ENCODE measurements around the gene ARMC10. TPM values are rescaled to one million over a fixed set of nuclear protein-coding genes. Genes with fewer than 3 reads are reported as not detected.

The ARMC10 gene
- total and polyA plus RNA-seq, 2 experiments from 2014 or later: 43.4 to 48.2 TPM

GRCh38 chr7:103075337-103075918, 488 bp downstream of the ARMC10 start (continued):
- TF ChIP-seq, protein P1, sequence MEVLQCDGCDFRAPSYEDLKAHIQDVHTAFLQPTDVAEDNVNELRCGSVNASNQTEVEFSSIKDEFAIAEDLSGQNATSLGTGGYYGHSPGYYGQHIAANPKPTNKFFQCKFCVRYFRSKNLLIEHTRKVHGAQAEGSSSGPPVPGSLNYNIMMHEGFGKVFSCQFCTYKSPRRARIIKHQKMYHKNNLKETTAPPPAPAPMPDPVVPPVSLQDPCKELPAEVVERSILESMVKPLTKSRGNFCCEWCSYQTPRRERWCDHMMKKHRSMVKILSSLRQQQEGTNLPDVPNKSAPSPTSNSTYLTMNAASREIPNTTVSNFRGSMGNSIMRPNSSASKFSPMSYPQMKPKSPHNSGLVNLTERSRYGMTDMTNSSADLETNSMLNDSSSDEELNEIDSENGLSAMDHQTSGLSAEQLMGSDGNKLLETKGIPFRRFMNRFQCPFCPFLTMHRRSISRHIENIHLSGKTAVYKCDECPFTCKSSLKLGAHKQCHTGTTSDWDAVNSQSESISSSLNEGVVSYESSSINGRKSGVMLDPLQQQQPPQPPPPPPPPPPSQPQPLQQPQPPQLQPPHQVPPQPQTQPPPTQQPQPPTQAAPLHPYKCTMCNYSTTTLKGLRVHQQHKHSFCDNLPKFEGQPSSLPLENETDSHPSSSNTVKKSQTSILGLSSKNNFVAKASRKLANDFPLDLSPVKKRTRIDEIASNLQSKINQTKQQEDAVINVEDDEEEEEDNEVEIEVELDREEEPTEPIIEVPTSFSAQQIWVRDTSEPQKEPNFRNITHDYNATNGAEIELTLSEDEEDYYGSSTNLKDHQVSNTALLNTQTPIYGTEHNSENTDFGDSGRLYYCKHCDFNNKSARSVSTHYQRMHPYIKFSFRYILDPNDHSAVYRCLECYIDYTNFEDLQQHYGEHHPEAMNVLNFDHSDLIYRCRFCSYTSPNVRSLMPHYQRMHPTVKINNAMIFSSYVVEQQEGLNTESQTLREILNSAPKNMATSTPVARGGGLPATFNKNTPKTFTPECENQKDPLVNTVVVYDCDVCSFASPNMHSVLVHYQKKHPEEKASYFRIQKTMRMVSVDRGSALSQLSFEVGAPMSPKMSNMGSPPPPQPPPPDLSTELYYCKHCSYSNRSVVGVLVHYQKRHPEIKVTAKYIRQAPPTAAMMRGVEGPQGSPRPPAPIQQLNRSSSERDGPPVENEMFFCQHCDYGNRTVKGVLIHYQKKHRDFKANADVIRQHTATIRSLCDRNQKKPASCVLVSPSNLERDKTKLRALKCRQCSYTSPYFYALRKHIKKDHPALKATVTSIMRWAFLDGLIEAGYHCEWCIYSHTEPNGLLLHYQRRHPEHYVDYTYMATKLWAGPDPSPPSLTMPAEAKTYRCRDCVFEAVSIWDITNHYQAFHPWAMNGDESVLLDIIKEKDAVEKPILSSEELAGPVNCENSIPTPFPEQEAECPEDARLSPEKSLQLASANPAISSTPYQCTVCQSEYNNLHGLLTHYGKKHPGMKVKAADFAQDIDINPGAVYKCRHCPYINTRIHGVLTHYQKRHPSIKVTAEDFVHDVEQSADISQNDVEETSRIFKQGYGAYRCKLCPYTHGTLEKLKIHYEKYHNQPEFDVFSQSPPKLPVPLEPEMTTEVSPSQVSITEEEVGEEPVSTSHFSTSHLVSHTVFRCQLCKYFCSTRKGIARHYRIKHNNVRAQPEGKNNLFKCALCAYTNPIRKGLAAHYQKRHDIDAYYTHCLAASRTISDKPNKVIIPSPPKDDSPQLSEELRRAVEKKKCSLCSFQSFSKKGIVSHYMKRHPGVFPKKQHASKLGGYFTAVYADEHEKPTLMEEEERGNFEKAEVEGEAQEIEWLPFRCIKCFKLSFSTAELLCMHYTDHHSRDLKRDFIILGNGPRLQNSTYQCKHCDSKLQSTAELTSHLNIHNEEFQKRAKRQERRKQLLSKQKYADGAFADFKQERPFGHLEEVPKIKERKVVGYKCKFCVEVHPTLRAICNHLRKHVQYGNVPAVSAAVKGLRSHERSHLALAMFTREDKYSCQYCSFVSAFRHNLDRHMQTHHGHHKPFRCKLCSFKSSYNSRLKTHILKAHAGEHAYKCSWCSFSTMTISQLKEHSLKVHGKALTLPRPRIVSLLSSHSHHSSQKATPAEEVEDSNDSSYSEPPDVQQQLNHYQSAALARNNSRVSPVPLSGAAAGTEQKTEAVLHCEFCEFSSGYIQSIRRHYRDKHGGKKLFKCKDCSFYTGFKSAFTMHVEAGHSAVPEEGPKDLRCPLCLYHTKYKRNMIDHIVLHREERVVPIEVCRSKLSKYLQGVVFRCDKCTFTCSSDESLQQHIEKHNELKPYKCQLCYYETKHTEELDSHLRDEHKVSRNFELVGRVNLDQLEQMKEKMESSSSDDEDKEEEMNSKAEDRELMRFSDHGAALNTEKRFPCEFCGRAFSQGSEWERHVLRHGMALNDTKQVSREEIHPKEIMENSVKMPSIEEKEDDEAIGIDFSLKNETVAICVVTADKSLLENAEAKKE (CRISPR knock-in tag; IDR thresholded peaks at IDR 0.05): no peak
- TF ChIP-seq JUNB (IDR thresholded peaks at IDR 0.05; ENCODE audit: unreplicated experiment) (no peak), NANOG (IDR thresholded peaks at IDR 0.05; ENCODE audit: borderline replicate concordance) (no peak)
- TF ChIP-seq, protein P2, sequence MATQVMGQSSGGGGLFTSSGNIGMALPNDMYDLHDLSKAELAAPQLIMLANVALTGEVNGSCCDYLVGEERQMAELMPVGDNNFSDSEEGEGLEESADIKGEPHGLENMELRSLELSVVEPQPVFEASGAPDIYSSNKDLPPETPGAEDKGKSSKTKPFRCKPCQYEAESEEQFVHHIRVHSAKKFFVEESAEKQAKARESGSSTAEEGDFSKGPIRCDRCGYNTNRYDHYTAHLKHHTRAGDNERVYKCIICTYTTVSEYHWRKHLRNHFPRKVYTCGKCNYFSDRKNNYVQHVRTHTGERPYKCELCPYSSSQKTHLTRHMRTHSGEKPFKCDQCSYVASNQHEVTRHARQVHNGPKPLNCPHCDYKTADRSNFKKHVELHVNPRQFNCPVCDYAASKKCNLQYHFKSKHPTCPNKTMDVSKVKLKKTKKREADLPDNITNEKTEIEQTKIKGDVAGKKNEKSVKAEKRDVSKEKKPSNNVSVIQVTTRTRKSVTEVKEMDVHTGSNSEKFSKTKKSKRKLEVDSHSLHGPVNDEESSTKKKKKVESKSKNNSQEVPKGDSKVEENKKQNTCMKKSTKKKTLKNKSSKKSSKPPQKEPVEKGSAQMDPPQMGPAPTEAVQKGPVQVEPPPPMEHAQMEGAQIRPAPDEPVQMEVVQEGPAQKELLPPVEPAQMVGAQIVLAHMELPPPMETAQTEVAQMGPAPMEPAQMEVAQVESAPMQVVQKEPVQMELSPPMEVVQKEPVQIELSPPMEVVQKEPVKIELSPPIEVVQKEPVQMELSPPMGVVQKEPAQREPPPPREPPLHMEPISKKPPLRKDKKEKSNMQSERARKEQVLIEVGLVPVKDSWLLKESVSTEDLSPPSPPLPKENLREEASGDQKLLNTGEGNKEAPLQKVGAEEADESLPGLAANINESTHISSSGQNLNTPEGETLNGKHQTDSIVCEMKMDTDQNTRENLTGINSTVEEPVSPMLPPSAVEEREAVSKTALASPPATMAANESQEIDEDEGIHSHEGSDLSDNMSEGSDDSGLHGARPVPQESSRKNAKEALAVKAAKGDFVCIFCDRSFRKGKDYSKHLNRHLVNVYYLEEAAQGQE (IDR thresholded peaks at IDR 0.05; ENCODE audit: unreplicated experiment): no peak

DNA sequence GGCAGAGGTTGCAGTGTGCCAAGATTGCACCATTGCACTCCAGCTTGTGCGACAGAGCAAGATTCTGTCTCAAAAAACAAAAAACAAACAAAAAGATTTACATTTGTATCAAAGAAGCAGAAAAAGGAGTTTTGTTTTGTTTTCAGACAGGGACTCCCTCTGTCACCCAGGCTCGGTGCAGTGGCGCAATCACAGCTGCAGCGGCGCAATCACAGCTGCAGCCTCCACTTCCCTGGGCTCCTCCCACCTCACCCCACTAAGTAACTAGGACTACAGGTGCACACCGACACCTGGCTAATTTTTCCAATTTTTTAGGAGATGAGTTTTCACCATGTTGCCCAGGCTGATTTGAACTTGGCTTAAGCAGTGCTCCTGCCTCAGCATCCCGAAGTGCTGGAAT, 1.8 kb downstream of the ARMC10 start:
- H3K4me3 Mint-ChIP-seq: peak overlapping the region; percentile 97; the same call in 1 of the 3 replicates

More for the DNA sequence above, 1.8 kb downstream of the ARMC10 start:
- no peaks in the 10 kb centered on the region for H4K20me1 ChIP-seq (replicated peaks; ENCODE audit: insufficient read depth)
- no peaks in the 10 kb centered on the region for H3K9me2 ChIP-seq (ENCODE audit: insufficient read depth)
- ATAC-seq (no peak), DNase-seq (ENCODE audit: low spot score) (no peak)
- peaks cover 5% of the 10 kb centered on the region; the same call in 2 of the 3 replicates for H3K36me3 Mint-ChIP-seq (ENCODE audit: low read depth)
- TF ChIP-seq POLR2AphosphoS5 (IDR thresholded peaks at IDR 0.05; ENCODE audit: low read depth): no peak
- TF ChIP-seq, protein P2 (IDR thresholded peaks at IDR 0.05; ENCODE audit: unreplicated experiment): no peak
- no peak overlapping the region; the same call in 1 of the 2 replicates for H3K4me3 ChIP-seq
- no peak overlapping the region for H3K27ac ChIP-seq (ENCODE audit: low read depth)
- no peaks in the 10 kb centered on the region for H3K9me3 Mint-ChIP-seq
- H2AFZ ChIP-seq: no peak overlapping the region
- peaks cover 11% of the 10 kb centered on the region for H3K27me3 Mint-ChIP-seq (ENCODE audit: insufficient read depth, low read depth, poor library complexity)
- H3F3A ChIP-seq (replicated peaks; ENCODE audit: low read depth): 0 out of 2 replicates have a peak, but pooled peaks cover 4% of the 10 kb centered on the region
- H3K4me2 ChIP-seq: no peak overlapping the region
- H3K36me3 ChIP-seq (ENCODE audit: insufficient read depth): no peaks in the 10 kb centered on the region
- H3K4me1 Mint-ChIP-seq: peaks cover 18% of the 10 kb centered on the region
- H3K27ac Mint-ChIP-seq: no peak overlapping the region
- H3K79me2 ChIP-seq (replicated peaks; ENCODE audit: insufficient read depth): peaks cover 63% of the 10 kb centered on the region
- no peaks in the 10 kb centered on the region for H3K27me3 ChIP-seq (ENCODE audit: insufficient read depth)
- peaks cover 8% of the 10 kb centered on the region; the same call in 1 of the 2 replicates for H3K4me1 ChIP-seq (ENCODE audit: insufficient read depth)
